OCI-LY1 (cell line): ENCODE results near the gene TENM4.

ENCODE experiments used
- H2AFZ ChIP-seq: fragments of 200-600 bp; sonication (generic), shearing (Covaris generic); 2 replicates; pipeline ENCODE4 v1.6.0; 2014; ENCODE audit warnings: antibody characterized with exemption, mild to moderate bottlenecking, low read length
- H3F3A ChIP-seq: fragments of 200-600 bp; sonication (generic), shearing (Covaris generic); 2 replicates; pipeline ENCODE4 v1.6.0; 2014; ENCODE audit warnings: mild to moderate bottlenecking, antibody characterized with exemption, low read length, moderate library complexity; ENCODE audit not compliant: insufficient read depth
- H3K27ac ChIP-seq: fragments of 200-600 bp; sonication (generic); 2 replicates; pipeline ENCODE4 v1.5.1; 2014; ENCODE audit warnings: low read length, mixed run types, mild to moderate bottlenecking, low read depth; ENCODE audit not compliant: poor library complexity, severe bottlenecking
- H3K27me3 ChIP-seq: fragments of 200-600 bp; sonication (generic); 2 replicates; pipeline ENCODE4 v1.6.0; 2014; ENCODE audit warnings: antibody characterized with exemption, mild to moderate bottlenecking, low read length, moderate library complexity; ENCODE audit not compliant: insufficient read depth
- H3K36me3 ChIP-seq: fragments of 200-600 bp; sonication (generic); 2 replicates; pipeline ENCODE4 v1.6.1; 2014; ENCODE audit warnings: mild to moderate bottlenecking, antibody characterized with exemption, low read length, moderate library complexity, mixed read lengths; ENCODE audit not compliant: insufficient read depth
- H3K4me1 ChIP-seq: fragments of 200-600 bp; sonication (generic); 2 replicates; pipeline ENCODE4 v1.5.1; 2014; ENCODE audit warnings: mild to moderate bottlenecking, low read length, moderate library complexity; ENCODE audit not compliant: insufficient read depth, severe bottlenecking
- H3K4me2 ChIP-seq: fragments of 200-600 bp; sonication (generic), shearing (Covaris generic); 2 replicates; pipeline ENCODE4 v1.6.1; 2014; ENCODE audit warnings: low read length
- H3K4me3 ChIP-seq: fragments of 200-600 bp; sonication (generic); 2 replicates; pipeline ENCODE4 v1.5.1; 2014; ENCODE audit warnings: low read length, low read depth, mild to moderate bottlenecking, mixed read lengths; ENCODE audit not compliant: poor library complexity, severe bottlenecking
- H3K79me2 ChIP-seq: fragments of 200-600 bp; shearing (Covaris generic); 2 replicates; pipeline ENCODE4 v1.6.1; 2016; ENCODE audit warnings: mixed run types, low read length, mixed read lengths; ENCODE audit not compliant: insufficient read depth
- H3K9ac ChIP-seq: fragments of 200-600 bp; sonication (generic), shearing (Covaris generic); 2 replicates; pipeline ENCODE4 v1.6.1; 2014; ENCODE audit warnings: mild to moderate bottlenecking, low read length, mixed read lengths
- H3K9me2 ChIP-seq: fragments of 200-600 bp; sonication (generic), shearing (Covaris generic); 2 replicates; pipeline ENCODE4 v1.6.1; 2014; ENCODE audit warnings: low read depth, mild to moderate bottlenecking, low read length, mixed read lengths
- H3K9me3 ChIP-seq: fragments of 200-600 bp; shearing (Covaris generic); 2 replicates; pipeline ENCODE4 v1.6.1; 2014; ENCODE audit warnings: low read length, mixed read lengths
- H4K20me1 ChIP-seq: fragments of 200-600 bp; sonication (generic), shearing (Covaris generic); 2 replicates; pipeline ENCODE4 v1.6.0; 2016; ENCODE audit warnings: mild to moderate bottlenecking, low read length; ENCODE audit not compliant: insufficient read depth
- CTCF ChIP-seq: fragments of 200-600 bp; sonication (generic), shearing (Covaris generic); IDR thresholded peaks from 2 replicates; pipeline ENCODE4 v1.5.1; 2017; ENCODE audit warnings: mild to moderate bottlenecking, antibody characterized with exemption, low read length, moderate library complexity, mixed read lengths
- EZH2 ChIP-seq: fragments of 200-600 bp; sonication (generic), shearing (Covaris generic); IDR thresholded peaks from 2 replicates; pipeline ENCODE4 v1.8.0; 2017; ENCODE audit warnings: borderline replicate concordance, mixed run types, mild to moderate bottlenecking, antibody characterized with exemption, low read length, moderate library complexity, mixed read lengths

TENM4 gene

GRCh38 chr11:79332017-79332416 lies 108.8 kb downstream of the TENM4 start:
- no peak overlapping the region for H2AFZ ChIP-seq
- H3F3A ChIP-seq, result no peaks in the 10 kb centered on the region
- no peaks in the 10 kb centered on the region for H3K9me2 ChIP-seq
- TF ChIP-seq CTCF (no peak), EZH2 (no peak)
- H3K9me3 ChIP-seq, result no peaks in the 10 kb centered on the region
- no peak overlapping the region for H3K27ac ChIP-seq
- H3K79me2 ChIP-seq, result no peaks in the 10 kb centered on the region
- H3K4me2 ChIP-seq, result no peak overlapping the region
- H3K4me3 ChIP-seq, result no peak overlapping the region
- no peaks in the 10 kb centered on the region for H4K20me1 ChIP-seq
- H3K36me3 ChIP-seq, result no peaks in the 10 kb centered on the region
- no peaks in the 10 kb centered on the region for H3K4me1 ChIP-seq
- no peaks in the 10 kb centered on the region for H3K27me3 ChIP-seq
- no peak overlapping the region for H3K9ac ChIP-seq

- Histone ChIP-seq H4K20me1 (no peaks in the 10 kb centered on the region), H3K9me3 (no peaks in the 10 kb centered on the region), H3K27me3 (no peaks in the 10 kb centered on the region), H3F3A (no peaks in the 10 kb centered on the region), H3K79me2 (no peaks in the 10 kb centered on the region), H2AFZ (no peak overlapping the region), H3K27ac (no peak overlapping the region), H3K9me2 (no peaks in the 10 kb centered on the region), H3K4me3 (no peak overlapping the region), H3K4me1 (no peaks in the 10 kb centered on the region), H3K4me2 (no peak overlapping the region), H3K36me3 (no peaks in the 10 kb centered on the region), H3K9ac (no peak overlapping the region)
- no peak for TF ChIP-seq EZH2
Measured at GRCh38 chr11:79331203-79331901, 109.5 kb downstream of the TENM4 start.

- Histone ChIP-seq H2AFZ (no peak overlapping the region), H3K4me1 (no peaks in the 10 kb centered on the region), H3K9me3 (no peaks in the 10 kb centered on the region), H3K27me3 (no peaks in the 10 kb centered on the region), H3K9me2 (no peaks in the 10 kb centered on the region), H3K4me2 (no peak overlapping the region), H3K79me2 (no peaks in the 10 kb centered on the region), H4K20me1 (no peaks in the 10 kb centered on the region), H3K4me3 (no peak overlapping the region), H3K36me3 (no peaks in the 10 kb centered on the region), H3K9ac (no peak overlapping the region), H3F3A (no peaks in the 10 kb centered on the region), H3K27ac (no peak overlapping the region)
- TF ChIP-seq EZH2, result no peak
- no peak for TF ChIP-seq CTCF
Measured at GRCh38 chr11:79330651-79331050, 110.2 kb downstream of the TENM4 start.

- Histone ChIP-seq H4K20me1 (no peaks in the 10 kb centered on the region), H3K4me2 (no peak overlapping the region), H3K36me3 (no peaks in the 10 kb centered on the region), H3K9me3 (no peaks in the 10 kb centered on the region), H3K9me2 (no peaks in the 10 kb centered on the region), H3K27ac (no peak overlapping the region), H3K27me3 (no peaks in the 10 kb centered on the region), H2AFZ (no peak overlapping the region), H3K4me3 (no peak overlapping the region), H3K9ac (no peak overlapping the region), H3K4me1 (no peaks in the 10 kb centered on the region), H3F3A (no peaks in the 10 kb centered on the region), H3K79me2 (no peaks in the 10 kb centered on the region)
- TF ChIP-seq CTCF, result no peak
- no peak for TF ChIP-seq EZH2
Measured at GRCh38 chr11:79329561-79329960, 111.3 kb downstream of the TENM4 start.
